Endometrium (tissue), 2 donors: Measurements from ENCODE around the gene HS3ST5.
A peak's percentile ranks its signal among the peaks of the same experiment; 100 is the strongest.
"Not testable (repeated sequence)": the region's sequence is repeated elsewhere in the genome, so short reads cannot be mapped to it uniquely, and the experiment has no call there.

ENCODE experiments used
- FAIRE-seq: peaks from 2 replicates; lab custom pipeline; 2012; peaks lifted over from hg19 to GRCh38; lab: Jason Lieb, UNC
- donor health status: control.
- donor health status: control.

Gene HS3ST5

GRCh38 chr6:114151064-114151690, 191.6 kb downstream of the HS3ST5 start:
- no peak for FAIRE-seq

- FAIRE-seq: not testable (repeated sequence)
These were observed 193.6 kb downstream of the HS3ST5 start for GRCh38 chr6:114149182-114149581.

GRCh38 chr6:114144887-114145851, 197.7 kb downstream of the HS3ST5 start:
- no peak for FAIRE-seq

GRCh38 chr6:114142258-114142657, 200.6 kb downstream of the HS3ST5 start:
- no peak for FAIRE-seq

- FAIRE-seq: no peak
These were observed 202.4 kb downstream of the HS3ST5 start for GRCh38 chr6:114140416-114140815.

- FAIRE-seq: no peak
These were observed 204.1 kb downstream of the HS3ST5 start for GRCh38 chr6:114138577-114139248.

- FAIRE-seq: no peak
These were observed 207.4 kb downstream of the HS3ST5 start for GRCh38 chr6:114135363-114135971.

- FAIRE-seq: no peak
These were observed 209.0 kb downstream of the HS3ST5 start for GRCh38 chr6:114133816-114134215.

GRCh38 chr6:114131945-114132344, 210.9 kb downstream of the HS3ST5 start:
- FAIRE-seq: no peak

- FAIRE-seq: no peak
These were observed 217.2 kb downstream of the HS3ST5 start for GRCh38 chr6:114125576-114125975.

GRCh38 chr6:114121913-114122662, 220.7 kb downstream of the HS3ST5 start:
- FAIRE-seq: no peak

- FAIRE-seq: no peak
These were observed 223.8 kb downstream of the HS3ST5 start for GRCh38 chr6:114119056-114119455.

- no peak for FAIRE-seq
These were observed 227.2 kb downstream of the HS3ST5 start for GRCh38 chr6:114115652-114116051.

GRCh38 chr6:114108119-114109002, 234.5 kb downstream of the HS3ST5 start:
- FAIRE-seq: no peak

GRCh38 chr6:114106020-114106419, 236.8 kb downstream of the HS3ST5 start:
- FAIRE-seq: no peak

- no peak for FAIRE-seq
These were observed 241.6 kb downstream of the HS3ST5 start for GRCh38 chr6:114101255-114101654.

- no peak for FAIRE-seq
These were observed 242.4 kb downstream of the HS3ST5 start for GRCh38 chr6:114100215-114100994.

- peak; percentile 63 for FAIRE-seq
These were observed 246.2 kb downstream of the HS3ST5 start for GRCh38 chr6:114096561-114097172.

GRCh38 chr6:114092943-114093342, 249.9 kb downstream of the HS3ST5 start:
- FAIRE-seq: no peak
